GM21423 (cell line): ENCODE measurements around the gene GPRASP2.

Experiments used
- ATAC-seq: cut with Tn5 transposase; IDR thresholded peaks from one replicate; pipeline ENCODE4 v1.9.1; 2021; ENCODE audit warnings: mild to moderate bottlenecking, moderate library complexity; ENCODE audit not compliant: unreplicated experiment

Gene GPRASP2

GRCh38 chrX:102744307-102744706 lies 32.1 kb downstream of the GPRASP2 start:
- no peak for ATAC-seq

DNA sequence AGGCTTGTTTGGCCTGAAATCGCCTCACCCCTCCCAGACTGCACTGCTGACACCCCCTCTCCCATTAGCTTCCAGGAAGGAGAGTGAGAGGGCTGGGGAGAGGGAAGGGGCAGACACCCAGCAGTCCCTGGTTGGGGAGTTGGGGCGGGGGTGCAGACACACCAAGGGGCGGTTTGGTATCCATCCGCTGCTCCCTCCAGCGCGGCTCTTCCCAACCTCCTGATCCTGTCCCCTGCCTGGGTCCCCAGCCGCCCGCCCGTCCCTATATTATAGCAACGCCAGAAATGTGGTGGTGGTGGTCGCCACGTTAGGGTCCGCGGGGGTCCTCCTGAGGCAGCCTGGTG lies 33.2 kb downstream of the GPRASP2 start:
- ATAC-seq: no peak

- no peak for ATAC-seq
These were observed 33.8 kb downstream of the GPRASP2 start for GRCh38 chrX:102745857-102746584.

- no peak for ATAC-seq
These were observed 53.0 kb downstream of the GPRASP2 start for GRCh38 chrX:102765217-102765616.

GRCh38 chrX:102765809-102766208 lies 53.6 kb downstream of the GPRASP2 start:
- ATAC-seq: no peak

GRCh38 chrX:102767287-102767686 lies 55.0 kb downstream of the GPRASP2 start:
- ATAC-seq: no peak
